ENCODE measurements around the gene NRG4.

GRCh38 chr15:75943246-75943645 lies 69.0 kb downstream of the NRG4 start:
- TF ChIP-seq CTCF (IDR thresholded peaks at IDR 0.05; ENCODE audit: low read depth, low read length, poor library complexity, severe bottlenecking) (no peak), EZH2phosphoT487 (IDR thresholded peaks at IDR 0.05; ENCODE audit: borderline replicate concordance, low read length) (no peak)
